Subcutaneous adipose tissue (tissue), 4 donors: ENCODE results near the gene NT5C2. TPM values are rescaled to one million over a fixed set of nuclear protein-coding genes. Genes with fewer than 3 reads are reported as not detected.

Experiments used
- CTCF ChIP-seq: fragments of 450-650 bp; IDR thresholded peaks from one replicate; pipeline ENCODE4 v1.5.1; 2016; ENCODE audit warnings: low read depth, mild to moderate bottlenecking, control low read depth, antibody characterized with exemption, moderate library complexity
- total RNA-seq, 4 donors: library from RNA; depleted of rRNA; stranded (reverse); fragments of >200 nt; gene quantifications; one replicate each; pipeline ENCODE4 v1.1.0, GENCODE V29; 2016

Gene NT5C2
- total RNA-seq, 4 donors from 2014 or later = 62.1 to 262 (median 71.4) TPM

- TF ChIP-seq CTCF = no peak
Observed at GRCh38 chr10:103180491-103180890, 12.6 kb downstream of the NT5C2 start.

- TF ChIP-seq CTCF = no peak
Observed at GRCh38 chr10:103177123-103177522, 15.9 kb downstream of the NT5C2 start.

GRCh38 chr10:103175580-103176285, 17.3 kb downstream of the NT5C2 start:
- TF ChIP-seq CTCF = no peak

GRCh38 chr10:103171278-103171677, 21.8 kb downstream of the NT5C2 start:
- TF ChIP-seq CTCF = no peak

GRCh38 chr10:103168438-103168837, 24.6 kb downstream of the NT5C2 start:
- TF ChIP-seq CTCF = no peak

- no peak for TF ChIP-seq CTCF
Observed at GRCh38 chr10:103166523-103166922, 26.5 kb downstream of the NT5C2 start.

- no peak for TF ChIP-seq CTCF
Observed at GRCh38 chr10:103157246-103157645, 35.8 kb downstream of the NT5C2 start.
